ENCODE measurements around the gene GALNT12.

GALNT12 gene

GRCh38 chr9:98783518-98784226 is 23.8 kb upstream of the GALNT12 start:
- DNase-seq (ENCODE audit: low spot score), result no peak
- FAIRE-seq, result no peak

DNA sequence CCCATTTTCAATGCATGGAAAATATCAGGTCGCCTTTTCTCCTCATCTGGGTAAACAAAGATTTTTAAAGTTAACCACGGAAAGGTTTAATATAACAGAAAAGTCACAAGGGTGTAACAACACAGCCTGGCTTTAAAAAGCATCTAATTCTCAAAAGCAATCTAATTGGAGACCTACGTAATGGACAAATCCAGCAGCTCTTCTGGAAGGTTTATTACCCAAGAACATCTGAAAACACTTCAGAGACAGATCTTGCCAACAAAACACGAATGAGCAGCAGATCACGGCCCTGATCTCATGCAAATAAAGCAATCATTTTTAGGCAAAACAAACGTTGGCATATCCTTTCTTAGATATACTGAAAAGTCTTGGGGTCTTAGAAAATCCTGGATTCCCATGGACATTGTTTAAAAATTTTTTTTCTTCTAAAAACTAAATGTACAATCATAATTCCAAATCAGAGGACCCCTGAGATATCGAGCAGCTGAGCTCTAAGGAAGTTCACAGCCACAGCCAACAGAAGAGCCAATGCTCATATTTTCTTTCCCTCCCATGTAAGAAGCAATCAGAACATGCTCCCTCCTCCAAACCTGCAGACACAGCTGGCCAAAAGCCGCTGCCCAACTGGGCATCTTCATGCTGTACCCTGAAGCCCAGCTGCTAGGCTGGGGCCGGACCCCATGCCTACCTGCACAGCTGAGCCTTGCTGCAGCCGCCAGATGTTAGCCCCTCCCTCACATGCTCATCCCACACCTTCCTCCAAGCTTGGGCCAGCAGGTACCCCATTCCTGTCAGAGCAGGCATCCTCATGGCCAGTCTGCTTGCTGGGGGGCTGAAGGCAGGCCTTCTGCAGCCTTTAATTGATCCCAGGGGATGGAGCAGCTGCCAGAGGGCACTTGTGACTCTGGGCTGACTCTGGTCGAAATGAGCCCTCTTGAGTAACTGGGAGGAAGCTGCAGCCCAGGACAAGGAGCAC is 22.4 kb upstream of the GALNT12 start:
- DNase-seq (ENCODE audit: low spot score) (no peak), FAIRE-seq (no peak)

GRCh38 chr9:98786750-98787510 is 20.5 kb upstream of the GALNT12 start:
- FAIRE-seq (no peak), DNase-seq (ENCODE audit: low spot score) (no peak)

- FAIRE-seq, result no peak
- DNase-seq (ENCODE audit: low spot score), result no peak
Measured at GRCh38 chr9:98787766-98788335, 19.6 kb upstream of the GALNT12 start.

GRCh38 chr9:98789483-98790133 is 17.9 kb upstream of the GALNT12 start:
- FAIRE-seq (no peak), DNase-seq (ENCODE audit: low spot score) (no peak)

DNA sequence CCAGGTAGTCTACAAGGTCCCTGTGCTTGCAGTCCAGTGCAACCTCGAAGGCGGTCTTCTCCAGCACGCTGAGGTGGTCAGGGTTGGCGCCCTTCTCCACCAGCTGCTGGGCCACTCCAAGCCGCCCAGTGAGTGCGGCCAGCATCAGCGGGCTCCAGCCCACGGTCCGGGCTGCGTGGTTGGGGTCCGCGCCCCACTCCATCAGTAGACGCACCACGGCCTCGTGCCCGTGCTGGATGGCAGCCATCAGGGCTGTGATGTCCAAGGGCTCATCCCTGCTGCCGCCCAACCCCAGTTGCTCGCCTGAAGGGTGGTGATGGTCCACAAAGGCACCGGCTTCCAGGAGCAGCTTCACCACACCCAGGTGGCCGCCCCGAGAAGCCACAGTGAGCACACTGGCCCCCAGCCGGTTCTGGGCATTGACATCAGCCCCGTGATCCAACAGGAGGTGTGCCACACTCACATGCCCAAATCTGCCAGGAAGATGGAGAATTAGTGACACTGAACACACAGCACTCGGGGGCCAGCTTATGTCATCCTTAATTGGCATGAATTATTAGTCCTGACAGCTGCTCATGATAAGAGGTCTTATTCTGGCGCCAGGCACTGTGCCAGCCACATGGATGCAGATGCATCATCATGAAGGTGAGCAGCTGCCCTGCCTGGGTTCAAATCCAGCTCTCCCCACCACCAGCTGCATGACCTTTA is 17.2 kb upstream of the GALNT12 start:
- FAIRE-seq, result no peak
- no peak for DNase-seq (ENCODE audit: low spot score)

DNA sequence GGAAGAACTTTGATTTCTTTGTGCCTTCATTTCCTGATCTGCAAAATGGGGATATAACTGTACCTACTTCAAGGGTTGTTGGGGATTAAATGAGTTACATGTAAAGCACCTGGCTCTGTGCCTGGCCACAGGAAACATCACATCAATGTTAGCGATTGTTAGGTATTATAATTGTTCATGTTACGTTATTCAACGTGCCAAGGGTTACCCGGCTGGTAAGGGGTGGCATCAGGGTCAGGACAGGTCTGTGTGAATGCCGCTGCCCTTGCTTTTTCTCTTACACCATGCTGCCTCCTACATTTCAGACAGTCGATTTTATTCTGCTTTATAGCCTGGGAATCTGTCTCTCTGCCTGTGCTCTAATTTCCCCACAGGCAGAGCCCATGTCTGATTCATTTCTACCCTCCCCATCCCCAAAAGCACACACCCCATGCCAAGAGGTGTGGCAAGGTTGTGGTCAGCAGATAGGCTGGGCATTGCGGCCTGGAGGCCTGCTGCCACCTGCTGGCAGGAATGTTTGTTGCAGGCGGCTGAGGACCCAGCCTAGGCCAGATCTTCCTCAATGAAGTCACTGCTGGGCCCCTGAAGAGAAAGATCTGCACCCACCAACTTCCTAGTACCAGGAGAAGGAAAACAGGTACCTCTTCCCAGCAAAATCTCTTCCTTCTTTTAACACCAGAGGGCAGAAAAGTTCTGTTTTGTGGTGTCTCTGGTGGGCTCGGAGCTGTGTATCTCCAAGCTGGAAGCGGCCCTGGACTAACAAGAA is 16.4 kb upstream of the GALNT12 start:
- peak; percentile 91 for DNase-seq (ENCODE audit: low spot score)
- peak; percentile 92 for FAIRE-seq

- DNase-seq (ENCODE audit: low spot score) (peak; percentile 88), FAIRE-seq (peak; percentile 85)
Measured at GRCh38 chr9:98791608-98792490, 15.6 kb upstream of the GALNT12 start.

DNA sequence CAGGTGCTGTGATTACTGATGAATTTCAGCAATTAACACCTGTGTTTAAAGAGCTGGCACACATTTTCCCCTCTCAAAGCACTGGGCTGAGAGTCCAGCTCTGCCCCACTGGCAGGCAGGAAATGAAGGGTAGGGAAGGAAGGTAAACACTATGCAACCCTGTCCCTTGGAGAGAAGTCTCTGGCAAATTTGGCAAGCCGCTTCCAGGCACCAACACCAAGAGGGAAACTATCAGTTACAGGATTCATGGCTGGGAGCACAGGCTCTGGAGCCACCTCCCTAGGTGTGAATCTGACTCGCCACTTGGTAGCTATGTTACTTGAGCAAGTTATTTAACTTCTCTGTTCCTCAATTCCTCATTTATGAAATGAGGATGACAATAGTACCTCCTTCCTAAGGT is 14.4 kb upstream of the GALNT12 start:
- DNase-seq (ENCODE audit: low spot score) (peak; percentile 30), FAIRE-seq (no peak)

- no peak for DNase-seq (ENCODE audit: low spot score)
- no peak for FAIRE-seq
Measured at GRCh38 chr9:98794802-98795201, 12.7 kb upstream of the GALNT12 start.

GRCh38 chr9:98795295-98795955 is 12.0 kb upstream of the GALNT12 start:
- no peak for FAIRE-seq
- DNase-seq (ENCODE audit: low spot score), result no peak

DNA sequence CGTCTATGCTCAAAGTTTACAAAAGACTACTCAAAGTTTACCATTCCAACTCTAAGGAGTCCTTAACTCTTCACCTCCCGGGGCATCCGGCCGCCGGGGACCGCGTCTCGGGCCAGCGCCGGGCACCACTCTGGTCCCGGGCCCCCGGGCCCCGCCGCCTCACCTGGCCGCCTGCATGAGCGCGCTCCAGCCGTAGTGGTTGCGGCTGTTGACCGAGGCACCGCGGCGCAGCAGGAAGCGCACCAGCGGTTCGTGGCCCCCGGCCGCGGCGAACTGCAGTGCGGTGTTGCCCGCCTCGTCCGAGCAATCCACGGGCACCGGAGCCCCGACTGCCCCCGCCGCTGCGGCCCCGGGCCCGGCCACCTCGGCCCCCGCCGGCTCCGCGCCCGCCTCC is 11.5 kb upstream of the GALNT12 start:
- FAIRE-seq (no peak), DNase-seq (ENCODE audit: low spot score) (no peak)

DNA sequence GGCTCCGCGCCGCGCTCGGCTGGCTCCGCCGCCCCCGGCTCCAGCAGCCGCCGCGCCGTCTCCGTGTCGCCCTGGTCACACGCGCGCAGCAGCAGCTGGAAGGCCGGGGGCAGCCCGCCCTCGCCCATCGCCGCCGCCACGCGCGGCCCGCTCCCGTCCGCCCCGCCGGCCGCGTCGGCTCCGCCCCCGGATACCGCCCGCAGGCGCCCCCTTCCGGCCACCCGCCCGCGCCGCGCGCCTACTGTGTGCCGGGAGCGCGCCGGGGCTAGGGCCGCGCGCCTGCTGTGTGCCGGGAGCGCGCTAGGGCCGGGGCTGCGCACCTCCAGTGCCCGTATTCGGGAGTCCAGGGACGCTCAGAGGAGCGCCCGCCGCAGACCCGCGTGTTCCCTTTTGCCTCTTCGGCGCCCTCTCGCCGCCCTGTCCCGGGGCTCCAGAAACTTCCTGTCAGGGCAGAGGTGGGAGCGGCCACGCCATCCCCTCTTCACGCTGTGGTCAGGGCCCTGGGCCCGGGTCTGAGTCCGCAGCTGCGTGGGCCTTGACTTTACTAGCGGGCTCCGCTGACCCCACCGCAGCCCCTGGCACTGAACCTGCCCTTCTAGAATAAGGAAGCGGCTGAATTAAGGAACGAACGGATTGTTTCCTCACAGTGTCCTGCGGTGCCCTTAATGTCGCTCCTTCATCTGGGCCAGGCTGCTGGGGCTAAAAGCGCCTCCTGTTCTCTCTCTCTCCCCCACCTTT is 10.9 kb upstream of the GALNT12 start, which contains the start of gene ANKS6:
Gene ANKS6 (minus strand): TSS at position 192 of the 738 bp plus-strand sequence. CDS start 64 bp downstream, at position 128.
- no peak for FAIRE-seq

DNA sequence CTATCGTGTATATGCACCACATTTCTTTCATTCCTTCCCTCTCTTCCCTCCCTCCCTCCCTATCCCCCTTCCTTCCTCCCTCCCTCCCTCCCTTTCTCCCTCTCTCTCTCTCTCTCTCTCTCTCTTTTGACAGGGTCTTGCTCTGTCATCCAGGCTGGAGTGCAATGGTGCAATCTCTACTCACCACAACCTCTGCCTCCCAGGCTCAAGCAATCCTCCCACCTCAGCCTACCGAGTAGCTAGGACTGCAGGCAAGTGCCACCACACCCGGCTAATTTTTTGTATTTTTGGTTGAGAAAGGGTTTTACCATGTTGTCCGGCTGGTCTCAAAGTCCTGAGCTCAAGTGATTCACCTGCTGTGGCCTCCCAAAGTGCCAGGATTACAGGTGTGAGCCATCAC is 10.0 kb upstream of the GALNT12 start:
- DNase-seq (ENCODE audit: low spot score), result no peak
- no peak for FAIRE-seq

More for the DNA sequence above, 10.9 kb upstream of the GALNT12 start, which contains the start of gene ANKS6:
- DNase-seq (ENCODE audit: low spot score), result peak; percentile 50

- FAIRE-seq, result no peak
Measured at GRCh38 chr9:98798254-98798653, 9.2 kb upstream of the GALNT12 start.

DNA sequence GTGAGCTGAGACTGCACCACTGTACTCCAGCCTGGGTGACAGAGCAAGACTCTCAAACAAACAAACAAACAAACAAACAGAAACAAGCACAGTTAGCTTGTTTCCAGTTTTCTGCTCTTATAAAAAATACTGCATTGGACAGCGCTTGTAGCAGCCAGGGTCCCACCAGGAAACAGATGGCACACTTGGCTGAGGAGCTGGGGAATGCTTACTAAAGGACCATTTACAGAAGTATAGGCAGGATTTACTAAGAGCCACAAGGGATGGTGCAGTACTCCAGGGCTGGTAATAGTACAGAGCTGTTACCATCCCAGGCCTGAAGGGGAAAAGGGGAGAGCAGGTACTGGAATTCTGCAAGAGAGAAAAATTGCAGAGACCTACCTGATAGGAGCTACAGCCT is 5.9 kb upstream of the GALNT12 start:
- no peak for DNase-seq (ENCODE audit: low spot score)

More at GRCh38 chr9:98798254-98798653, 9.2 kb upstream of the GALNT12 start:
- DNase-seq (ENCODE audit: low spot score), result no peak

DNA sequence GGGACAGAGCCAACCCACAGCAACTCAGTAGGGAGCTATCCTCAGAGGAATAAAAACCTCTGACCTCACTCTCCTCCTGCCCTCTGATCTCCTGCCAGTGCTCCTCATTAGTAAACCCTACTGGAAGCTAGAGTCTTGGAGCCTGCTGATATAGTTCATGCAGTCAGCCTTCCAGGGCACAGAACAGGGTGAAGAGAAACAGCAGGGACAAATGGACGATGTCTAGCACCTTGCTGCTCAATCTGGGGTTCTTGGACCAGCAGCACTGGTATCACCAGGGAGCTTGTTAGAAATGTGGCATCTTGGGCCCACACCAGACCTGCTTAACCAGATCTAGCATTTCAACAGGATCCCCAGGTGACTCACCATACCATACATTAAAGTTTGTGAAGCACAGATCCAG is 5.5 kb upstream of the GALNT12 start:
- no peak for FAIRE-seq
- no peak for DNase-seq (ENCODE audit: low spot score)

More for the DNA sequence above, 5.9 kb upstream of the GALNT12 start:
- FAIRE-seq, result no peak
